Muscle layer of duodenum (tissue), 2 donors: ENCODE measurements around the gene LNP1.
"Not testable (repeated sequence)": the region's sequence is repeated elsewhere in the genome, so short reads cannot be mapped to it uniquely, and the experiment has no call there.

Source experiments
- H3K27ac ChIP-seq: one replicate; pipeline ENCODE4 v1.7.0; 2013; ENCODE audit warnings: mild to moderate bottlenecking, low read length
- H3K27me3 ChIP-seq: one replicate; pipeline ENCODE4 v1.7.0; 2013; ENCODE audit warnings: low read depth, mild to moderate bottlenecking, control low read depth, low read length
- H3K36me3 ChIP-seq, 2 donors: one replicate each; pipeline ENCODE4 v1.7.0; 2013; ENCODE audit warnings: low read length in 2 of 2, control low read depth in 1 of 2, mild to moderate bottlenecking in 1 of 2; ENCODE audit not compliant: insufficient read depth in 2 of 2, control insufficient read depth in 1 of 2
- H3K4me1 ChIP-seq, 2 donors: one replicate each; pipeline ENCODE4 v1.7.0; 2013; ENCODE audit warnings: low read length in 2 of 2, mild to moderate bottlenecking in 2 of 2, control low read depth in 1 of 2, moderate library complexity in 1 of 2; ENCODE audit not compliant: insufficient read depth in 2 of 2, control insufficient read depth in 1 of 2
- H3K4me3 ChIP-seq, 2 donors: one replicate each; pipeline ENCODE4 v1.7.0; 2013; ENCODE audit warnings: low read length in 2 of 2, low read depth in 1 of 2, mild to moderate bottlenecking in 1 of 2
- H3K9me3 ChIP-seq, 2 donors: one replicate each; pipeline ENCODE4 v1.7.0; 2013; ENCODE audit warnings: low read length in 2 of 2, control low read depth in 1 of 2, mild to moderate bottlenecking in 1 of 2; ENCODE audit not compliant: control insufficient read depth in 1 of 2
- donor health status: healthy.

LNP1 gene

GRCh38 chr3:100437721-100438622 is 36.6 kb downstream of the LNP1 start:
- Histone ChIP-seq H3K36me3 (no peaks in the 10 kb centered on the region), H3K27ac (no peak overlapping the region), H3K4me1 (no peaks in the 10 kb centered on the region), H3K4me3 (no peak overlapping the region), H3K27me3 (no peaks in the 10 kb centered on the region), H3K9me3 (no peaks in the 10 kb centered on the region)

GRCh38 chr3:100438623-100438974 is 37.3 kb downstream of the LNP1 start:
- Histone ChIP-seq H3K4me1 (no peaks in the 10 kb centered on the region), H3K36me3 (no peaks in the 10 kb centered on the region), H3K9me3 (no peaks in the 10 kb centered on the region), H3K4me3 (no peak overlapping the region), H3K27me3 (no peaks in the 10 kb centered on the region), H3K27ac (no peak overlapping the region)

- Histone ChIP-seq H3K27me3 (no peaks in the 10 kb centered on the region), H3K4me1 (no peaks in the 10 kb centered on the region), H3K4me3 (no peak overlapping the region), H3K27ac (no peak overlapping the region), H3K36me3 (no peaks in the 10 kb centered on the region), H3K9me3 (no peaks in the 10 kb centered on the region)
Measured at GRCh38 chr3:100440895-100441294, 39.6 kb downstream of the LNP1 start.

- Histone ChIP-seq H3K36me3 (no peaks in the 10 kb centered on the region), H3K4me3 (no peak overlapping the region), H3K9me3 (no peaks in the 10 kb centered on the region), H3K27ac (no peak overlapping the region), H3K4me1 (no peaks in the 10 kb centered on the region), H3K27me3 (no peaks in the 10 kb centered on the region)
Measured at GRCh38 chr3:100443690-100444089, 42.4 kb downstream of the LNP1 start.

GRCh38 chr3:100447067-100447466 is 45.7 kb downstream of the LNP1 start:
- not testable (repeated sequence) for H3K4me1 ChIP-seq, H3K27me3 ChIP-seq, H3K36me3 ChIP-seq, H3K27ac ChIP-seq, H3K9me3 ChIP-seq, H3K4me3 ChIP-seq

GRCh38 chr3:100448079-100448478 is 46.7 kb downstream of the LNP1 start:
- Histone ChIP-seq H3K27ac (no peak overlapping the region), H3K9me3 (no peaks in the 10 kb centered on the region), H3K36me3 (peaks cover 0 to 3% of the 10 kb centered on the region in 2 donors), H3K4me1 (no peaks in the 10 kb centered on the region), H3K4me3 (no peak overlapping the region), H3K27me3 (no peaks in the 10 kb centered on the region)

- Histone ChIP-seq H3K9me3 (no peaks in the 10 kb centered on the region), H3K4me3 (no peak overlapping the region), H3K27me3 (no peaks in the 10 kb centered on the region), H3K36me3 (peaks cover 0 to 3% of the 10 kb centered on the region in 2 donors), H3K27ac (no peak overlapping the region), H3K4me1 (no peaks in the 10 kb centered on the region)
Measured at GRCh38 chr3:100449214-100449613, 47.9 kb downstream of the LNP1 start.

GRCh38 chr3:100454677-100455076 is 53.3 kb downstream of the LNP1 start:
- Histone ChIP-seq H3K4me3 (no peak overlapping the region), H3K4me1 (no peaks in the 10 kb centered on the region), H3K36me3 (peaks cover 3 to 6% of the 10 kb centered on the region in 2 donors), H3K27me3 (no peaks in the 10 kb centered on the region), H3K9me3 (no peaks in the 10 kb centered on the region), H3K27ac (no peak overlapping the region)

GRCh38 chr3:100455841-100456550 is 54.7 kb downstream of the LNP1 start:
- H3K36me3 ChIP-seq: peaks cover 3 to 6% of the 10 kb centered on the region in 2 donors
- H3K4me3 ChIP-seq: no peak overlapping the region
- H3K4me1 ChIP-seq: no peaks in the 10 kb centered on the region
- no peak overlapping the region for H3K27ac ChIP-seq
- no peaks in the 10 kb centered on the region for H3K27me3 ChIP-seq
- no peaks in the 10 kb centered on the region for H3K9me3 ChIP-seq

- Histone ChIP-seq H3K4me3 (no peak overlapping the region), H3K4me1 (no peaks in the 10 kb centered on the region), H3K9me3 (no peaks in the 10 kb centered on the region), H3K36me3 (peaks cover under 1 to 6% of the 10 kb centered on the region in 2 donors), H3K27me3 (no peaks in the 10 kb centered on the region), H3K27ac (no peak overlapping the region)
Measured at GRCh38 chr3:100456745-100457144, 55.4 kb downstream of the LNP1 start.

GRCh38 chr3:100457811-100458210 is 56.5 kb downstream of the LNP1 start:
- Histone ChIP-seq H3K4me3 (no peak overlapping the region), H3K27me3 (no peaks in the 10 kb centered on the region), H3K36me3 (peaks cover 0 to 6% of the 10 kb centered on the region in 2 donors), H3K9me3 (no peaks in the 10 kb centered on the region), H3K4me1 (no peaks in the 10 kb centered on the region), H3K27ac (no peak overlapping the region)
